Neural cell (in vitro differentiated cells): ENCODE measurements around the gene PCAT6. TPM values are rescaled to one million over a fixed set of nuclear protein-coding genes. Genes with fewer than 3 reads are reported as not detected.

Source experiments
- H2AFZ ChIP-seq: fragments of 200-600, 300-800 bp; sonication (generic), shearing (Covaris generic); 2 replicates; pipeline ENCODE4 v1.6.0; 2014; ENCODE audit warnings: low read depth, mild to moderate bottlenecking, antibody characterized with exemption, low read length, moderate library complexity
- H3F3A ChIP-seq: fragments of 200-600 bp; shearing (Covaris generic); 2 replicates; pipeline ENCODE4 v1.6.1; 2016; ENCODE audit warnings: mild to moderate bottlenecking, moderate library complexity, mixed read lengths, antibody characterized with exemption, low read length; ENCODE audit not compliant: insufficient read depth, poor library complexity, severe bottlenecking
- H3K27ac ChIP-seq: fragments of 200-600, 300-800 bp; sonication (generic), shearing (Covaris generic); 2 replicates; pipeline ENCODE4 v1.5.1; 2014; ENCODE audit warnings: mild to moderate bottlenecking, low read length, moderate library complexity
- H3K27me3 ChIP-seq: fragments of 300-800, 200-600 bp; sonication (generic), shearing (Covaris generic); 2 replicates; pipeline ENCODE4 v1.6.0; 2014; ENCODE audit warnings: mild to moderate bottlenecking, low read depth, low read length, moderate library complexity; ENCODE audit not compliant: insufficient read depth
- H3K36me3 ChIP-seq: fragments of 300-800, 200-600 bp; sonication (generic), shearing (Covaris generic); 2 replicates; pipeline ENCODE4 v1.5.1; 2014; ENCODE audit warnings: mild to moderate bottlenecking, antibody characterized with exemption, low read length, moderate library complexity; ENCODE audit not compliant: insufficient read depth
- H3K4me2 ChIP-seq: fragments of 300-800, 200-600 bp; sonication (generic), shearing (Covaris generic); 2 replicates; pipeline ENCODE4 v1.6.0; 2014; ENCODE audit warnings: mild to moderate bottlenecking, low read length
- H3K4me3 ChIP-seq: fragments of 300-800, 200-600 bp; sonication (generic), shearing (Covaris generic); 2 replicates; pipeline ENCODE4 v1.5.1; 2014; ENCODE audit warnings: mild to moderate bottlenecking, low read length, moderate library complexity
- H3K79me2 ChIP-seq: fragments of 200-600 bp; shearing (Covaris generic); replicated peaks from 2 replicates; pipeline ENCODE4 v1.6.0; 2014; ENCODE audit warnings: mild to moderate bottlenecking, low read length, moderate library complexity; ENCODE audit not compliant: insufficient read depth
- H3K9ac ChIP-seq: fragments of 300-800, 200-600 bp; sonication (generic), shearing (Covaris generic); 2 replicates; pipeline ENCODE4 v1.6.1; 2016; ENCODE audit warnings: mild to moderate bottlenecking, low read length, mixed read lengths
- H3K9me2 ChIP-seq: fragments of 200-600 bp; shearing (Covaris generic); 2 replicates; pipeline ENCODE4 v1.6.1; 2016; ENCODE audit warnings: mild to moderate bottlenecking, low read length, mixed read lengths; ENCODE audit not compliant: insufficient read depth
- H3K9me3 ChIP-seq: fragments of 200-600, 300-800 bp; sonication (generic), shearing (Covaris generic); 2 replicates; pipeline ENCODE4 v1.6.1; 2016; ENCODE audit warnings: mild to moderate bottlenecking, mixed run types, low read length, moderate library complexity, mixed read lengths
- H4K20me1 ChIP-seq: fragments of 200-600 bp; shearing (Covaris generic); 2 replicates; pipeline ENCODE4 v1.6.1; 2016; ENCODE audit warnings: mild to moderate bottlenecking, mixed run types; ENCODE audit not compliant: insufficient read depth
- CTCF ChIP-seq: fragments of 450-650 bp; IDR thresholded peaks from 2 replicates; pipeline ENCODE4 v1.5.1; 2014; ENCODE audit warnings: antibody characterized with exemption, mild to moderate bottlenecking, moderate library complexity; ENCODE audit not compliant: poor library complexity, severe bottlenecking
- EP300 ChIP-seq: fragments of 450-650 bp; conservative IDR thresholded peaks from 2 replicates; pipeline ENCODE4 v1.6.1; 2014; ENCODE audit warnings: antibody characterized with exemption, mild to moderate bottlenecking, moderate library complexity; ENCODE audit not compliant: poor library complexity, severe bottlenecking
- EZH2 ChIP-seq: fragments of 200-600, 300-800 bp; shearing (Covaris generic), sonication (generic); IDR thresholded peaks from 2 replicates; pipeline ENCODE4 v1.6.1; 2014; ENCODE audit warnings: antibody characterized with exemption, low read length, borderline replicate concordance, mild to moderate bottlenecking; ENCODE audit not compliant: insufficient read depth, poor library complexity, severe bottlenecking
- MXI1 ChIP-seq: fragments of 450-650 bp; conservative IDR thresholded peaks from 2 replicates; pipeline ENCODE4 v1.6.1; 2014; ENCODE audit warnings: antibody characterized with exemption, mild to moderate bottlenecking; ENCODE audit not compliant: poor library complexity, severe bottlenecking
- POLR2AphosphoS5 ChIP-seq: IDR thresholded peaks from 2 replicates; pipeline ENCODE4 v1.6.1; 2012
- RAD21 ChIP-seq: fragments of 450-650 bp; conservative IDR thresholded peaks from 2 replicates; pipeline ENCODE4 v1.6.1; 2014; ENCODE audit warnings: antibody characterized with exemption, mild to moderate bottlenecking, moderate library complexity
- SMC3 ChIP-seq: fragments of 450-650 bp; conservative IDR thresholded peaks from 2 replicates; pipeline ENCODE4 v1.6.1; 2014; ENCODE audit warnings: antibody characterized with exemption, mild to moderate bottlenecking, moderate library complexity; ENCODE audit not compliant: poor library complexity
- TAF1 ChIP-seq: IDR thresholded peaks from 2 replicates; pipeline ENCODE4 v1.6.1; 2012; ENCODE audit warnings: low read depth
- polyA plus RNA-seq: library from polyadenylated mRNA; depleted of rRNA; stranded (reverse); fragments of >200 nt; gene quantifications from 2 replicates; pipeline ENCODE4 v1.2.3, GENCODE V29; 2014
- TF ChIP-seq, protein P1 (sequence below): IDR thresholded peaks from 2 replicates; pipeline ENCODE4 v1.6.1; 2012; ENCODE audit warnings: borderline replicate concordance

Gene PCAT6
- polyA plus RNA-seq, 1 donor from 2014 or later, result 0.76 TPM

GRCh38 chr1:202810193-202810614, 550 bp upstream of the PCAT6 start:
- peak overlapping the region; percentile 99 for H3K9ac ChIP-seq
- H2AFZ ChIP-seq, result peak overlapping the region; percentile 91
- no peaks in the 10 kb centered on the region for H3K9me2 ChIP-seq
- no peaks in the 10 kb centered on the region for H3K9me3 ChIP-seq
- H3K79me2 ChIP-seq, result peaks cover 53% of the 10 kb centered on the region
- H4K20me1 ChIP-seq, result no peaks in the 10 kb centered on the region
- peak overlapping the region; percentile 93 for H3K4me3 ChIP-seq
- H3K27me3 ChIP-seq, result no peaks in the 10 kb centered on the region
- peak overlapping the region; percentile 81 for H3K4me2 ChIP-seq
- no peaks in the 10 kb centered on the region for H3K36me3 ChIP-seq
- H3F3A ChIP-seq, result no peaks in the 10 kb centered on the region
- TF ChIP-seq EP300, result no peak
- no peak for TF ChIP-seq RAD21
- TF ChIP-seq CTCF, result no peak
- TF ChIP-seq POLR2AphosphoS5, result no peak
- no peak for TF ChIP-seq TAF1
- TF ChIP-seq, protein P1, sequence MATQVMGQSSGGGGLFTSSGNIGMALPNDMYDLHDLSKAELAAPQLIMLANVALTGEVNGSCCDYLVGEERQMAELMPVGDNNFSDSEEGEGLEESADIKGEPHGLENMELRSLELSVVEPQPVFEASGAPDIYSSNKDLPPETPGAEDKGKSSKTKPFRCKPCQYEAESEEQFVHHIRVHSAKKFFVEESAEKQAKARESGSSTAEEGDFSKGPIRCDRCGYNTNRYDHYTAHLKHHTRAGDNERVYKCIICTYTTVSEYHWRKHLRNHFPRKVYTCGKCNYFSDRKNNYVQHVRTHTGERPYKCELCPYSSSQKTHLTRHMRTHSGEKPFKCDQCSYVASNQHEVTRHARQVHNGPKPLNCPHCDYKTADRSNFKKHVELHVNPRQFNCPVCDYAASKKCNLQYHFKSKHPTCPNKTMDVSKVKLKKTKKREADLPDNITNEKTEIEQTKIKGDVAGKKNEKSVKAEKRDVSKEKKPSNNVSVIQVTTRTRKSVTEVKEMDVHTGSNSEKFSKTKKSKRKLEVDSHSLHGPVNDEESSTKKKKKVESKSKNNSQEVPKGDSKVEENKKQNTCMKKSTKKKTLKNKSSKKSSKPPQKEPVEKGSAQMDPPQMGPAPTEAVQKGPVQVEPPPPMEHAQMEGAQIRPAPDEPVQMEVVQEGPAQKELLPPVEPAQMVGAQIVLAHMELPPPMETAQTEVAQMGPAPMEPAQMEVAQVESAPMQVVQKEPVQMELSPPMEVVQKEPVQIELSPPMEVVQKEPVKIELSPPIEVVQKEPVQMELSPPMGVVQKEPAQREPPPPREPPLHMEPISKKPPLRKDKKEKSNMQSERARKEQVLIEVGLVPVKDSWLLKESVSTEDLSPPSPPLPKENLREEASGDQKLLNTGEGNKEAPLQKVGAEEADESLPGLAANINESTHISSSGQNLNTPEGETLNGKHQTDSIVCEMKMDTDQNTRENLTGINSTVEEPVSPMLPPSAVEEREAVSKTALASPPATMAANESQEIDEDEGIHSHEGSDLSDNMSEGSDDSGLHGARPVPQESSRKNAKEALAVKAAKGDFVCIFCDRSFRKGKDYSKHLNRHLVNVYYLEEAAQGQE, result no peak
- no peak for TF ChIP-seq SMC3
- no peak for TF ChIP-seq EZH2
- peak overlapping the region; percentile 89 for H3K27ac ChIP-seq

DNA sequence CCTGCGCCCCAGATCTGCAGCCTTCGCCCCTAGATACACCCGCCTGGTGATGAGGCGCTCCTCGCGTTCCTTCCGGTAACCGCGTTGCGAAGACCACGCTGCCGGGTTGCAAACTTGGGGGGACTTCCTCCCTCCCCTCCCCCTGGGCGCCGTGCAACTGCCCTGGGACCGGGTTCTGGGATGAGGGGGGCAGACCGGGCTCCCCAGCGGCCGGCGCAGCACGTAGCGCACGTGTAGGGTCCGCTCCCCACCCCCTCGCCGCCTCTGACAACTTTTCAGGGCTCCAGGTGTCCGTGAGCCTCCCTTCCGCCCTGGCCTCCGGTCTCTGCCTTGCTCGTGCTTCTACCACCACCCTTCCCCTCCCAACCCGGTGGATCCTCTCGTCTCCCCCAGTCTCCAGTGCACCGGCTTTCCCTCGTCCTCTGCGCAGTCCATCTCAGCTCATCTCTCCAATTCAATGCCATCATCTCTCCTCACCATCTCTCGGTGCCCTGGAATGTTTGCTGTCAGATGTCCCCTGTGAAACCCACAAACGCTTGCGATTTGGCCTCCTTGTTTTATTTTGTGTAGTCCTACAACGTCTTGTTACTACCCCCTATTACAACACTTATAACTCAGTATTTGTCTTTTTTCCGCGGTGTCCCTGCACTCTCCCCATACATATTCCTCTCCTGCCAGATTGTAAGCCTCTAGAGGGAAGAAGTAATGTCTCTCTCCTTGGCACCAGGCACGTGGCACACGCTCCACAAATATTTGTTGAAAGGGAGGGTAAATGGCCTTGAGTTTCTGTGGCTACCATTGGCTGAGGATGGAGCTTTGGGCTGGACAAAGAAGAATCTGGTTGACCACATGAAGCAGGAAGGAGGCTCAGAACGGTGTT, 782 bp downstream of the PCAT6 start:
- no peaks in the 10 kb centered on the region for H4K20me1 ChIP-seq
- no peaks in the 10 kb centered on the region for H3K9me2 ChIP-seq
- H3K27ac ChIP-seq, result peak overlapping the region; percentile 89
- H3K79me2 ChIP-seq, result peaks cover 40% of the 10 kb centered on the region
- no peaks in the 10 kb centered on the region for H3K9me3 ChIP-seq
- H2AFZ ChIP-seq, result peak overlapping the region; percentile 86
- H3K27me3 ChIP-seq, result no peaks in the 10 kb centered on the region
- H3K4me3 ChIP-seq, result peak overlapping the region; percentile 93
- no peaks in the 10 kb centered on the region for H3F3A ChIP-seq
- H3K4me2 ChIP-seq, result peak overlapping the region; percentile 87
- peak; percentile 69 for TF ChIP-seq MXI1
- TF ChIP-seq, protein P1, result no peak
- TF ChIP-seq RAD21, result no peak
- H3K9ac ChIP-seq, result peak overlapping the region; percentile 99
- no peaks in the 10 kb centered on the region for H3K36me3 ChIP-seq
